Astrocyte (in vitro differentiated cells and primary cell): ENCODE data around the gene NPAS3. TPM values are rescaled to one million over a fixed set of nuclear protein-coding genes. Genes with fewer than 3 reads are reported as not detected.

Source experiments
- DNase-seq: peaks from one replicate; pipeline ENCODE4 v3.0.0-alpha.2; 2010; ENCODE audit warnings: low read depth
- FAIRE-seq: peaks from 2 replicates; lab custom pipeline; 2011; peaks lifted over from hg19 to GRCh38; lab: Jason Lieb, UNC
- H2AFZ ChIP-seq: 2 replicates; pipeline ENCODE4 v1.6.0; 2012; ENCODE audit warnings: low read depth, low read length, inconsistent platforms
- H3K27ac ChIP-seq: 2 replicates; pipeline ENCODE4 v1.5.1; 2011; ENCODE audit warnings: low read depth, low read length, inconsistent platforms
- H3K27me3 ChIP-seq: 2 replicates; pipeline ENCODE4 v1.6.0; 2011; ENCODE audit warnings: low read length, inconsistent platforms; ENCODE audit not compliant: insufficient read depth
- H3K36me3 ChIP-seq: 2 replicates; pipeline ENCODE4 v1.5.1; 2011; ENCODE audit warnings: low read length, inconsistent platforms; ENCODE audit not compliant: insufficient read depth
- H3K4me1 ChIP-seq: 2 replicates; pipeline ENCODE4 v1.5.1; 2011; ENCODE audit warnings: low read length, inconsistent platforms; ENCODE audit not compliant: insufficient read depth
- H3K4me2 ChIP-seq: 2 replicates; pipeline ENCODE4 v1.6.0; 2012; ENCODE audit warnings: low read length, inconsistent platforms
- H3K4me3 ChIP-seq: 2 replicates; pipeline ENCODE4 v1.5.1; 2011; ENCODE audit warnings: low read depth, mild to moderate bottlenecking, low read length, inconsistent platforms; ENCODE audit not compliant: insufficient read depth
- H3K79me2 ChIP-seq: 2 replicates; pipeline ENCODE4 v1.6.0; 2012; ENCODE audit warnings: mild to moderate bottlenecking, low read length, inconsistent platforms; ENCODE audit not compliant: insufficient read depth
- H3K9ac ChIP-seq: 2 replicates; pipeline ENCODE4 v1.6.0; 2012; ENCODE audit warnings: mild to moderate bottlenecking, low read length, inconsistent platforms
- H3K9me3 ChIP-seq: 2 replicates; pipeline ENCODE4 v1.5.1; 2012; ENCODE audit warnings: low read depth, mild to moderate bottlenecking, low read length, inconsistent platforms; ENCODE audit not compliant: insufficient read depth
- H4K20me1 ChIP-seq: 2 replicates; pipeline ENCODE4 v1.6.0; 2012; ENCODE audit warnings: low read length, inconsistent platforms; ENCODE audit not compliant: insufficient read depth
- H3K27ac Mint-ChIP-seq: one replicate; pipeline ENCODE4 v1.8.0; 2021; ENCODE audit warnings: mild to moderate bottlenecking, mixed read lengths; ENCODE audit not compliant: unreplicated experiment
- H3K27me3 Mint-ChIP-seq: one replicate; pipeline ENCODE4 v1.8.0; 2021; ENCODE audit warnings: low read depth, mixed read lengths; ENCODE audit not compliant: unreplicated experiment
- H3K36me3 Mint-ChIP-seq: one replicate; pipeline ENCODE4 v1.8.0; 2021; ENCODE audit warnings: low read depth, mixed read lengths; ENCODE audit not compliant: unreplicated experiment
- H3K4me1 Mint-ChIP-seq: one replicate; pipeline ENCODE4 v1.8.0; 2021; ENCODE audit warnings: low read depth, mixed read lengths; ENCODE audit not compliant: unreplicated experiment
- H3K4me3 Mint-ChIP-seq: one replicate; pipeline ENCODE4 v1.8.0; 2021; ENCODE audit warnings: mild to moderate bottlenecking, moderate library complexity, mixed read lengths; ENCODE audit not compliant: unreplicated experiment
- H3K9me3 Mint-ChIP-seq: one replicate; pipeline ENCODE4 v1.8.0; 2021; ENCODE audit warnings: mild to moderate bottlenecking, mixed read lengths; ENCODE audit not compliant: unreplicated experiment
- CTCF ChIP-seq: IDR thresholded peaks from 2 replicates; pipeline ENCODE4 v1.5.1; 2011; ENCODE audit warnings: low read depth, mild to moderate bottlenecking, inconsistent platforms, low read length, moderate library complexity; ENCODE audit not compliant: insufficient read depth
- EZH2 ChIP-seq: IDR thresholded peaks from 2 replicates; pipeline ENCODE4 v1.6.1; 2012; ENCODE audit warnings: mild to moderate bottlenecking, low read length, inconsistent platforms; ENCODE audit not compliant: insufficient read depth
- total RNA-seq: library from RNA; stranded (reverse); gene quantifications from 2 replicates; pipeline ENCODE4 v1.2.1, GENCODE V29; 2021

The NPAS3 gene
- total RNA-seq, 1 donor from 2014 or later = 2.6 TPM

- Histone ChIP-seq H2AFZ (no peak overlapping the region), H3K9ac (no peak overlapping the region), H4K20me1 (no peaks in the 10 kb centered on the region), H3K4me2 (peak overlapping the region; percentile 77), H3K27me3 (no peaks in the 10 kb centered on the region), H3K27ac (peak overlapping the region; percentile 34), H3K79me2 (no peaks in the 10 kb centered on the region), H3K36me3 (no peaks in the 10 kb centered on the region), H3K4me3 (no peak overlapping the region), H3K9me3 (no peaks in the 10 kb centered on the region), H3K4me1 (peaks cover 10% of the 10 kb centered on the region)
- no peaks in the 10 kb centered on the region for H3K9me3 Mint-ChIP-seq
- FAIRE-seq (no peak), DNase-seq (no peak)
- H3K4me1 Mint-ChIP-seq = no peaks in the 10 kb centered on the region
- no peak overlapping the region for H3K27ac Mint-ChIP-seq
- H3K27me3 Mint-ChIP-seq = no peaks in the 10 kb centered on the region
- H3K4me3 Mint-ChIP-seq = no peak overlapping the region
- H3K36me3 Mint-ChIP-seq = no peaks in the 10 kb centered on the region
- TF ChIP-seq EZH2 (no peak), CTCF (no peak)
Measured at GRCh38 chr14:33061667-33062325, 123.1 kb downstream of the NPAS3 start.

- TF ChIP-seq CTCF (no peak), EZH2 (no peak)
- Mint-ChIP-seq H3K4me1 (no peaks in the 10 kb centered on the region), H3K36me3 (no peaks in the 10 kb centered on the region), H3K9me3 (no peaks in the 10 kb centered on the region), H3K4me3 (no peak overlapping the region), H3K27ac (no peak overlapping the region), H3K27me3 (no peaks in the 10 kb centered on the region)
- no peaks in the 10 kb centered on the region for H3K9me3 ChIP-seq
- peak overlapping the region; percentile 34 for H3K27ac ChIP-seq
- no peak for FAIRE-seq
- no peaks in the 10 kb centered on the region for H3K27me3 ChIP-seq
- no peaks in the 10 kb centered on the region for H3K36me3 ChIP-seq
- H3K79me2 ChIP-seq = no peaks in the 10 kb centered on the region
- peaks cover 10% of the 10 kb centered on the region for H3K4me1 ChIP-seq
- H4K20me1 ChIP-seq = no peaks in the 10 kb centered on the region
- no peak overlapping the region for H2AFZ ChIP-seq
- peak overlapping the region; percentile 77 for H3K4me2 ChIP-seq
- no peak overlapping the region for H3K4me3 ChIP-seq
- peak overlapping the region; percentile 41 for H3K9ac ChIP-seq
- DNase-seq = no peak
Measured at GRCh38 chr14:33062476-33062875, 123.8 kb downstream of the NPAS3 start.

GRCh38 chr14:33062881-33063280 is 124.2 kb downstream of the NPAS3 start:
- Histone ChIP-seq H3K9me3 (no peaks in the 10 kb centered on the region), H2AFZ (no peak overlapping the region), H3K4me1 (peaks cover 11% of the 10 kb centered on the region), H3K27me3 (no peaks in the 10 kb centered on the region), H3K9ac (peak overlapping the region; percentile 41), H3K36me3 (no peaks in the 10 kb centered on the region), H3K27ac (peak overlapping the region; percentile 34), H3K79me2 (no peaks in the 10 kb centered on the region), H3K4me2 (peak overlapping the region; percentile 77), H4K20me1 (no peaks in the 10 kb centered on the region), H3K4me3 (no peak overlapping the region)
- H3K27ac Mint-ChIP-seq = no peak overlapping the region
- FAIRE-seq (no peak), DNase-seq (peak; percentile 92)
- no peak for TF ChIP-seq CTCF
- TF ChIP-seq EZH2 = no peak
- H3K27me3 Mint-ChIP-seq = no peaks in the 10 kb centered on the region
- H3K36me3 Mint-ChIP-seq = no peaks in the 10 kb centered on the region
- no peak overlapping the region for H3K4me3 Mint-ChIP-seq
- H3K9me3 Mint-ChIP-seq = no peaks in the 10 kb centered on the region
- no peaks in the 10 kb centered on the region for H3K4me1 Mint-ChIP-seq
